ENCODE results near the gene CCDC89. TPM values are rescaled to one million over a fixed set of nuclear protein-coding genes. Genes with fewer than 3 reads are reported as not detected.

The CCDC89 gene
- 1.2 and 1.4 TPM in 2 replicates for total RNA-seq (2014; rRNA removed; shearing (Covaris generic))
- 0.87 and 1.1 TPM in 2 replicates for polyA plus RNA-seq (2015; cell fraction: cytosol; rRNA removed)
- polyA plus RNA-seq (2015; cell fraction: nucleus; rRNA removed) = 0.26 and 5.6 TPM in 2 replicates

DNA sequence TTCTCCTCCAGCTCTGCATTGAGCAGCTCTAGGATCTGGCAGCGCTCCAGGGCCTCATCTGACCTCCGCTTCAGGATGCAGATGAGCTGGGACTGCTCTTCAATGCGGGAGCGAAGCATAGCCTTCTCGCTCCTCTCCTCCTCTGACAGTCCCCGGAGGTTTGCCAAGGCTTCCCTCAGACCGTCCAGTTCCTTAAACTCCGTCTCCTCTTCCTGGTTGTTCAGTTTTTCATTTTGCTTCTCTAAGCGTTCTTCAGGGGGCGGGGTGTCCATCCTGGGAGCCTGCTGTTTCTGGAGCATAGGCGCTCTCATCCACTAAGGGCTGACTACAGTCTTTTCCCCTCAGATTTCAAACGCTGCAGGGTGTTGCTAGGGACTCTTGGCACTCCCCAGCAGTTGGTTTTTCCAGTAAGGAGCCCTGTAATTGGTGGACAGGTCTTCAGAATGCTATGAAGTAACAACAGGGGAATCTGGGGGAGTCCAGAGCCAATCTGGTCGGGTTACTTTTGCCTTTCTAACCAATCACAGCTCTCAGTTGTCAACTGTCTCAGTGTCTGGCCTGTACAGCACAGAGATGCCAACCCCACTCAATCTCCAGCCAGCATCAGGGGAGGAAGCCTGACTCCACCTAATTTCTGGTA is at the start of gene CCDC89:
CCDC89 (minus strand) TSS at position 376 of the 640 bp plus-strand sequence; CDS start at position 311, 65 bp downstream.
- peak; percentile 91 for DNase-seq (ENCODE audit: low read depth, low spot score)
- in situ Hi-C loops (cut with HindIII; ENCODE audit: low pct_unique_long_range_greater_than_20kb, low sequenced_read_pairs) = no loop called here

DNA sequence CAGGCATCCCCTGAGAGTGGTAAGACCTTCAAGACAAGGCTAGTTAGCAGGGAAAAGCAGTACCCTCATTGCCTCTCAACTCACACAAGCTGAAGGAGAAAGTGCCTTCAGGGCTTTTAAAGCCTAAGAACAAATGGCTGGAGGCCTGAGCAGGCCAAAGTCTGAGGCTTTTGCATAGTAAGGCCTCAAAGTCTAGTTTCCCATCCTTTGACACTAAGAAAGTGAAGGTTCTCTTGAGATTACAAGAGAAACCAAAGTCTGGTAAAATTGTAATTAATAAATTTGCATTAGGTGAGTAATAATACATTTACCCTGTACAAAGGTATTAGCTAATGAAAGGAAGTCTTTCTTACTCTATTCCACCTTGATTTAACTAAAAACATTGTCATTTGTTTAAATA is 47.0 kb upstream of the CCDC89 start:
- in situ Hi-C loops (cut with HindIII; ENCODE audit: low pct_unique_long_range_greater_than_20kb, low sequenced_read_pairs) = no loop called here
- DNase-seq (ENCODE audit: low read depth, low spot score) = no peak

DNA sequence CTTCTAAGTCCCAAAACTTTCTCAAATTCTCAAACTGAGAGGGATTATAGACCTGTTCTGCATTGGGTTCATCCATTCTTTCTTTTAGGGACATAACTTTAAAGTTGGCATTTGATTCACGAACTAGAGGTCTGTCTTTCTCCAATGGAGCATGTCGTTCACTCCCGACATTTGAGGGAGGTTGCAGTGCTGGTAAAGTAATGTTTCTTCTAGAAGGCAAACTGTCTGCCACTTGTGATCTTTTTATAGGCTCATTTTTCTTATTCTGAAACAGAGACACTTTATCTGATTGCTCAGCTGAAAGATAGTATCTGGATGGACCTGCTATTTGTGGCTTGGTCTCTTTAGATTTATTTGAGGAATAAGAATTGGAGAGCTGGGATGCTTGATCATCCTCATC is 40.4 kb upstream of the CCDC89 start:
- in situ Hi-C loops (cut with HindIII; ENCODE audit: low pct_unique_long_range_greater_than_20kb, low sequenced_read_pairs) = no loop called here
- DNase-seq (ENCODE audit: low read depth, low spot score) = no peak

DNA sequence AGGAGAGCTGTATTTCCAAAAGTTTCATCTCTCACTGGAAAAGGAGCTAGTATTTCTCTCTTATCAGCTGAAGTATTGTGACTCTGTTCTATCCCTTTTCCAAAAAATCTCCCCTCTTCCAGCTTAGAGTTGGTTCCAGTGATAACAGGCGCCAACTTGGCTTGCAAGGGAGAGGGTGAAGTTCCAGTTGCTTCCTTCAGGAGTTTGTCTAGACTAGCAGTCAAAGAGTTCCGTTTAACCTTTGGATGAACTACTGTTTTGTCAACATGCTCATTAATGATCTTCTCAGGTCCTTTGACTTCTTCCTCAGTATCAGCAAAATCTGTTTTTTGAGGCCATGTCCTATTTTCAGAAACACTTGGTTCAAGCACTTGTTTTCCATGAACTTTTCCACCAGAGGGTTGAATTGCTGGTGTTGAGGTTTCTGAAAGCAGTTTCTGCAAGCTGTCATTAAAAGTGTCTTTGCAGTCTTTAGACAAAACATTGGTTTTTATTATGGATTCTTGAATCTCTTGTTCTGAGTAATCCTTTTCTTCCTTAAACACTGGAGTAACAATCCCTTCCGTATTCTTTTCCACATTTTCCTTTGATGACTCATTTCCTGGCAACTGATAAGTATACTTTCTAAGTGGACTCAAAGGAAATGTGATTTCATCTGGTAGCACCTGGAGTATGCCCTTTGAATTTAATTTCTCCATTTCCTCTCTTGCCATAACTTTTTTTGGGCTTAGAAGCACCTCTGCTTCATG is 39.7 kb upstream of the CCDC89 start:
- in situ Hi-C loops (cut with HindIII; ENCODE audit: low pct_unique_long_range_greater_than_20kb, low sequenced_read_pairs) = no loop called here
- no peak for DNase-seq (ENCODE audit: low read depth, low spot score)

DNA sequence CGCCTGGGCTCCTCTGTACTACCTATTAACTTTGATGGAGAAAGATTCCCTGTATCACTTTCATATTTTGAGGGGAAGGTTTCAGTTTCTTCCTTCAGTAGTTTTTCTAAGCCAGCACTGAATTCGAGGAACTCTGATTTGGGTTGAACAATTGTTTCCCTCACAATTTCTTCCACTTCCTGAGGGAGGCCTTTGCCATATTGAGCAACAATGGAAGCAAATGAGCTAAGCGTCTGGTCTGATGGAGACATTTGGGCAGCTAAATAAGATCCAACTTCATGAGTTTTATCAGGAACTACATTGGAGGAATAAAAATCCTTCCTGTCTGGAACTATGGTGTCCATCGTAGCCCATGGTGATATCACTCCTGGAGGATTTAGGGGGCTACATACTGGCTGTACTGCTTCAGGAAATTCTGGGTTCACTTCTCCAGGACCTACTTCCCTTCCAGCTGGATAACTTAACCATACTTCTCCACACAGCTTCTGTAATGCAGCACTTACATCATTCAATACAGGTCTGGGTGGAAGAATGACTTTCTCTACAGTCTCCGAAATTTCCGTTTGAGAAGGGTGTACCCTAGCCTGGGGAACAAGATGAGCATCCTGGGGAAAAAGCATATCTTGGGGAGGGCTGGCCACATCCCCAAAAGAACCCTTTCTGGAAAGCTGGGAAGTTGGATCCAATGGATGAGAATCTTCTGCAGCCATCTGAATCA is 38.9 kb upstream of the CCDC89 start:
- no peak for DNase-seq (ENCODE audit: low read depth, low spot score)
- in situ Hi-C loops (cut with HindIII; ENCODE audit: low pct_unique_long_range_greater_than_20kb, low sequenced_read_pairs) = no loop called here

DNA sequence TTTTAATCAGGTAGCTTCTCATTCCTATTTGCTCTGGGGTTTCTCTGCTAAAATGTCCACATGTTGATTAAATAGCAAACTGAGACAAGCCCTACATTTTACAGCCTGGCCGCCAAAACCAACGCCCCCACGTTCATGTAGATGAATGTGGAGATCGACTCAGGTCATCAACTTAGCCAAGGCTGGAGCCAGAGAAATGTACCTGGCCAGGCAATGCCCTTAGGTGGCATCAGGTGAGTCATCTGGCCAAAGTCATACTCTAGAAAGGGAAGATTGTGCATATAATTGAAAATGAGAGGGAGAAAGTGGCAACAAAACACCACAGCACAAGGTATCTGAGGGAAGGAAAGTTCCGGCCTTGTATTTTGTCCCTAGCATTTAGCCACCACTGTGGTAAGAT is 37.1 kb upstream of the CCDC89 start:
- DNase-seq (ENCODE audit: low read depth, low spot score) = no peak
- in situ Hi-C loops (cut with HindIII; ENCODE audit: low pct_unique_long_range_greater_than_20kb, low sequenced_read_pairs) = no loop called here

DNA sequence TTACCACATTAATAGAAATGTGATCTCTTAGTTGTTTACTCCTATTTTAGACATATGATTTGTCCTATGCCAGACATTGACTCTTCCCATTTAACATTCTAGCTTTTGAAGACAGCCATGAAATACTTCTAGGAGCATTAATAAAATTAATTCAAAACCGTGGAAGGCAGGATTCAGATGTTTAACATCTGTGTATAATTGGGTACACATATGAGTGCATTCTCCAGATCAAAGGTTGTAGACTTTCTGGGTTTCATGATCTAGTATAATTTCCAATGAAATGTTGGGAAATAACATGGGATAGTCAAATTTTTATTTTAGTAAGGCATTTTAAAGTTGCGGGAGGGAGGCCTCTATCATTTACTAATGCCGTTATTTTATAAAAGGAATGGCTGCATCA is 35.2 kb upstream of the CCDC89 start:
- no peak for DNase-seq (ENCODE audit: low read depth, low spot score)
- in situ Hi-C loops (cut with HindIII; ENCODE audit: low pct_unique_long_range_greater_than_20kb, low sequenced_read_pairs) = no loop called here

GRCh38 chr11:85718991-85719807 is 33.2 kb upstream of the CCDC89 start:
- in situ Hi-C loops (cut with HindIII; ENCODE audit: low pct_unique_long_range_greater_than_20kb, low sequenced_read_pairs) = no loop called here
- DNase-seq (ENCODE audit: low read depth, low spot score) = peak; percentile 95

- no peak for DNase-seq (ENCODE audit: low read depth, low spot score)
- in situ Hi-C loops (cut with HindIII; ENCODE audit: low pct_unique_long_range_greater_than_20kb, low sequenced_read_pairs) = no loop called here
Observed at GRCh38 chr11:85718126-85718943, 32.3 kb upstream of the CCDC89 start.

- in situ Hi-C loops (cut with HindIII; ENCODE audit: low pct_unique_long_range_greater_than_20kb, low sequenced_read_pairs) = no loop called here
- no peak for DNase-seq (ENCODE audit: low read depth, low spot score)
Observed at GRCh38 chr11:85717429-85717828, 31.4 kb upstream of the CCDC89 start.

- in situ Hi-C loops (cut with HindIII; ENCODE audit: low pct_unique_long_range_greater_than_20kb, low sequenced_read_pairs) = no loop called here
- no peak for DNase-seq (ENCODE audit: low read depth, low spot score)
Observed at GRCh38 chr11:85712953-85713352, 27.0 kb upstream of the CCDC89 start.

DNA sequence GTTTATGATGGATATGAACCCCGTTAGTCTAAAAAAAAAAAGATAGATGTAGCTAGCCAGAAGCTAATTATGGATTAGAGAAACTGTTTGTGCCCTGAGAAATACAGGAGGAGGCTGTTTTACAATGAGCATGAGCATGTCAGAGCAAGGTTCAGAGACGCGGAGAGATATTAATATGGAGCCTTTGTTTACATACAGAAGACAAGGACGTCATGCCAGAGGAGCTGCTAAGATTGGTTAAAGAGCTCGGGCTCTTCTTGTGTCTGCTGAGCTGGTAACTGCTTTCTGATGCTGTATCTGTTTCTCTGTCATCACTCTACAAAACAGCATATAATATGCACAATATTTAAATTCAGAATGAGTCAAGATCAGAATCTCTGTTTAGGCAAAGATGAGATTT is 24.9 kb upstream of the CCDC89 start:
- DNase-seq (ENCODE audit: low read depth, low spot score) = no peak
- in situ Hi-C loops (cut with HindIII; ENCODE audit: low pct_unique_long_range_greater_than_20kb, low sequenced_read_pairs) = no loop called here

DNA sequence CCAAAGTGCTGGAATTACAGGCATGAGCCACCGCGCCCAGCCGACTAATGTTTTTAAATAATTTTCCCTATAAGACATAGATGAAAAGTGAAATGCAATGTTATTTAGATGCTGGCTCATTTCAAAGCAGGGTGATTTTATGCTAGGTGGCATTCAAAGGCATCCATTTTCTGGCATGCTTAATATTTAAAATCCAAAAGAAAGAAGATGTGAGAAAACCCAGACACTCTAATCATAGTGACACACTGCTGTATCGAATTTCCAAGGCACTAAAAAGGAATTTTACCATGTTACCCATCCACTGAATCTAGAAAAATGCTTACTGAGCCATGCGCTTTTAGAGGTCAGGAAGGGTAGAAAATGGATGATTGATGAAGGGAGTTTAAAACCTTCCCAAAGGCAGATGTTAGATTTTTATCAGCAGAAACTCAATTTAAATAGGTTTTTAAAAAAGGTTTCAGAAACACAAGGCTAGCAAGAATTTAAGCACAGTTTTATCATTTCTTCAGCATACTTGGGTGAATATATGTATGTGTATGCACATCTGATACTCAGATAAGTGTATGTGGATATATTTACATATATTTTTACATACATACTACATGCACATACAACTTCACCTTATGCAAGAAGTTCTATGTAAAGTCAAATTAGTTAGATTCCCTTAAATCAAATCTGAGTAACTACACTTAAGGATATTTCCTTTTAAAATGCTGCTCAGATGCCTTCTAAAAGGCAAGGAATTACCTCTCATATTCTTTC is 24.1 kb upstream of the CCDC89 start:
- DNase-seq (ENCODE audit: low read depth, low spot score) = no peak
- in situ Hi-C loops (cut with HindIII; ENCODE audit: low pct_unique_long_range_greater_than_20kb, low sequenced_read_pairs) = no loop called here

DNA sequence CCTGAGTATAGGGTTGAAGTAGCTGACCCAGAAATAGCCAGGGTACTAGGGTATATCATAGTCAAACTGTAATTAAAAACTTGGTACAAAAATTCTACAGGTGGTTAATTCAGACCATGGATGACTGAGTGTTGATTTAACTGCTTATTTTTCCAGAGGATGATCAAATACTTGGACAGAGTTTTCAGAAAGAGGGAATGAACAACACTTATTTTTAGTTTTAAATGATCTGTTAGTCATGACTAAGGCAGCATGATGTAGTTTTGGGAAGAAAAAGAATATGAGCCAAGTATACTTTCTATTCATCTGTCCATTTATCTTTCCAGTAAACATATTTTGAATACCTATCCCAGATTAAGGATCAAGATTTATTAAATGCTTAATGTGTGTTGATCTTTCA is 19.8 kb upstream of the CCDC89 start:
- no peak for DNase-seq (ENCODE audit: low read depth, low spot score)
- in situ Hi-C loops (cut with HindIII; ENCODE audit: low pct_unique_long_range_greater_than_20kb, low sequenced_read_pairs) = no loop called here

- in situ Hi-C loops (cut with HindIII; ENCODE audit: low pct_unique_long_range_greater_than_20kb, low sequenced_read_pairs) = no loop called here
- DNase-seq (ENCODE audit: low read depth, low spot score) = no peak
Observed at GRCh38 chr11:85704967-85705366, 19.0 kb upstream of the CCDC89 start.

DNA sequence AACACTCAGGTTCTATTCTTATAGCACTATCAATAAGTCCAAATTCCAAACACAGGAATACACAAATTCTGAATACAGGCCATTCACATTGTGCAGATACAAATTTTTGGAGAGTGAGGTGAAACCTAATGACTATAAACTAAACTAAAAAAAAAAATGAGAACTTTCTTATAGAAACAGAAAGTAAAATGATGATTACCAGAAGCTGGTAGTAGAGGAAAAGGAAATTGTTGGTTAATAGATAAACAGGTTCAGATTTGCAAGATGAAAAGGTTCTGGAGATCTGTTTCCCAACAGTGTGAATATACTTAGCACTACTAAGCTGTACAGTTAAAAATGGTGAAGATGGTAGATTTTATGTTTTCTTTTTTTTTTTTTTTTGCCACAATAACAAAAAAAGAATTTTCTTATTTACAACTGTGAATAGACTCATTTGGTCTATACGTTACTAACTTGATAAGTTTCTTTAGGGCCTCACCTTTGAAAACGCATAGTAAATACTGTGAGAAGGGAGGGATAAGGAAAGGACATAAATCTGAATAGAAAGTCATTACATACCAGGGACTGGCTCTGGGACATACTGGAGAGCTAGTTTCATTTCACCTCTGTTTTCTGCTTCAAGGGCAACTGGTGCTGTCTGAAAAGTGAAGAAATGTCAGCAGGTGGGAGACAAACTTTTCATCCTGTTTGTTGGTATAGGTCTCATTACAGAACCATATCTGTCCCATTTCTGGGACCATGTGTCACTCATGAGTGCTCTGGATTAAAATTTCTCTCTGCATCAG is 14.2 kb upstream of the CCDC89 start:
- in situ Hi-C loops (cut with HindIII; ENCODE audit: low pct_unique_long_range_greater_than_20kb, low sequenced_read_pairs) = no loop called here
- DNase-seq (ENCODE audit: low read depth, low spot score) = no peak
